Measurements from ENCODE around the gene EEF1A2. TPM values are rescaled to one million over a fixed set of nuclear protein-coding genes. Genes with fewer than 3 reads are reported as not detected.

EEF1A2 gene
- 100 to 1,000 TPM in 5 of 9 donors, 10 to 100 TPM in 4; 59.5 to 407 (median 127) TPM for total RNA-seq
- 100 to 1,000 TPM in 2 of 3 donors, 10 to 100 TPM in 1; 76.8 to 159 (median 151) TPM for polyA plus RNA-seq
- long read RNA-seq, donor 1, transcript EEF1A2-201 (8 exons, 2,014 nt), result major isoform, 6 of 13 reads
- long read RNA-seq, donor 1, partial matches to known transcripts, result 6 of 13 reads
- long read RNA-seq, donor 1, other reads (novel, unspliced or antisense), result 0 of 13 reads
- long read RNA-seq, donor 2, transcript EEF1A2-201 (8 exons, 2,014 nt), result major isoform, 21 of 43 reads
- long read RNA-seq, donor 2, partial matches to known transcripts, result 21 of 43 reads
- long read RNA-seq, donor 2, other reads (novel, unspliced or antisense), result 0 of 43 reads
- long read RNA-seq, donor 3, transcript EEF1A2-201 (8 exons, 2,014 nt), result major isoform, 12 of 25 reads
- long read RNA-seq, donor 3, partial matches to known transcripts, result 13 of 25 reads
- long read RNA-seq, donor 3, other reads (novel, unspliced or antisense), result 0 of 25 reads
- long read RNA-seq, donor 4, result 0 reads
- long read RNA-seq, donor 5, transcript EEF1A2-201 (8 exons, 2,014 nt), result major isoform, 153 of 171 reads
- long read RNA-seq, donor 5, partial matches to known transcripts, result 14 of 171 reads
- long read RNA-seq, donor 5, other reads (novel, unspliced or antisense), result 4 of 171 reads
- long read RNA-seq, donor 6, result 0 reads
- long read RNA-seq, donor 7, transcript EEF1A2-201 (8 exons, 2,014 nt), result major isoform, 9 of 20 reads
- long read RNA-seq, donor 7, partial matches to known transcripts, result 11 of 20 reads
- long read RNA-seq, donor 7, other reads (novel, unspliced or antisense), result 0 of 20 reads
- long read RNA-seq, donor 8, transcript EEF1A2-201 (8 exons, 2,014 nt), result major isoform, 21 of 179 reads
- long read RNA-seq, donor 8, partial matches to known transcripts, result 157 of 179 reads
- long read RNA-seq, donor 8, other reads (novel, unspliced or antisense), result 0 of 179 reads
- long read RNA-seq, donor 9, transcript EEF1A2-201 (8 exons, 2,014 nt), result major isoform, 8 of 24 reads
- long read RNA-seq, donor 9, partial matches to known transcripts, result 16 of 24 reads
- long read RNA-seq, donor 9, other reads (novel, unspliced or antisense), result 0 of 24 reads
- long read RNA-seq, donor 10, transcript EEF1A2-201 (8 exons, 2,014 nt), result major isoform, 12 of 263 reads
- long read RNA-seq, donor 10, partial matches to known transcripts, result 250 of 263 reads
- long read RNA-seq, donor 10, other reads (novel, unspliced or antisense), result 0 of 263 reads

DNA sequence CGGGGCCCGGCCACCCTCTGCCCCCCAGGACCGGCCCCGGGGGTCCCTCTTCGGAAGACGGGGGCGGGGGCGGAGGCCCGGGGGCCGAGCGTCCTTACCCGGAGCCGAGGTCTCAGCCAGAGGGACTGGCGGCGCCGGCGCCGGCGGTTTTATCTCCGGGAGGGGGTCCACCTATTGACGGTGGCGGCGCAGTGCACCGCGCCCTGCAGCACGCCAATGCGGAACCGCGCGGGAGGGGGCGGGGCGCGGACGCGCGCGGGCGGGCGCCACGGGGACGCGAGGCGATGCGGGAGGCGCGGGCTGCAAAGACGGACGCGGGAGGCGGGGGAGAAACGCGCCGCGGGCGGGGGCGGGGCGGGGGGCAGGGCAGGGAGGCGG is at the start of gene EEF1A2:
Gene EEF1A2 (minus strand): TSS at position 124 of the 378 bp plus-strand sequence. CDS start 1,320 bp downstream, outside the sequence.
- intact Hi-C loops (cut with DNase I), result no loop called here
- H3K27me3 ChIP-seq, result no peaks in the 10 kb centered on the region

DNA sequence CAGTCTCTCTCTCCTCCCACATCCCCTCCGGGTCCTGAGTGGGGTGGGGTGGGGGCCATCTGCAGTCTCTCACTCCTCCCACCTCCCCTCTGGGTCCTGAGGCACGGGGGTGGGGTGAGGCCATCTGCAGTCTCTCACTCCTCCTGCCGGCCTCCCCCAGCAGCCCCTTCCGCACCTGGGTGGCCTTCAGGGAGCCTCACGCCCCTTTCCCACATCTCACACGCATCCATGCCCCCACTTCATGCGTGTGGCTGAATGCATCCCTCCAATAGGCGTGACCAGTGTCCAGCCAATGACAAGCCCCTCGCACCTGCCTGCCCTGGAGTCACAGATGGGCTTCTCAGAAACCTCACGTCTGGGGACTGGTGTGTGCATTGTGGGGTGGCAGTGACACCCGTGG is 49.7 kb upstream of the EEF1A2 start:
- WGBS, 4 donors, result 45 to 58% (median 52%) methylated on average over 7 to 11 of the region's 11 CpGs
- Histone ChIP-seq H3K4me1 (replicated peaks in 1 of 2) (no peaks in the 10 kb centered on the region), H3K36me3 (replicated peaks in 1 of 2) (no peaks in the 10 kb centered on the region), H3K27ac (no peak overlapping the region), H3K9me3 (replicated peaks in 1 of 3) (no peaks in the 10 kb centered on the region), H3K4me3 (no peak overlapping the region), H3K27me3 (peaks cover 10% of the 10 kb centered on the region)
- intact Hi-C loops (cut with DNase I), result no loop called here
- no peak for TF ChIP-seq POLR2A (IDR thresholded peaks at IDR 0.05)
- TF ChIP-seq, protein P1, sequence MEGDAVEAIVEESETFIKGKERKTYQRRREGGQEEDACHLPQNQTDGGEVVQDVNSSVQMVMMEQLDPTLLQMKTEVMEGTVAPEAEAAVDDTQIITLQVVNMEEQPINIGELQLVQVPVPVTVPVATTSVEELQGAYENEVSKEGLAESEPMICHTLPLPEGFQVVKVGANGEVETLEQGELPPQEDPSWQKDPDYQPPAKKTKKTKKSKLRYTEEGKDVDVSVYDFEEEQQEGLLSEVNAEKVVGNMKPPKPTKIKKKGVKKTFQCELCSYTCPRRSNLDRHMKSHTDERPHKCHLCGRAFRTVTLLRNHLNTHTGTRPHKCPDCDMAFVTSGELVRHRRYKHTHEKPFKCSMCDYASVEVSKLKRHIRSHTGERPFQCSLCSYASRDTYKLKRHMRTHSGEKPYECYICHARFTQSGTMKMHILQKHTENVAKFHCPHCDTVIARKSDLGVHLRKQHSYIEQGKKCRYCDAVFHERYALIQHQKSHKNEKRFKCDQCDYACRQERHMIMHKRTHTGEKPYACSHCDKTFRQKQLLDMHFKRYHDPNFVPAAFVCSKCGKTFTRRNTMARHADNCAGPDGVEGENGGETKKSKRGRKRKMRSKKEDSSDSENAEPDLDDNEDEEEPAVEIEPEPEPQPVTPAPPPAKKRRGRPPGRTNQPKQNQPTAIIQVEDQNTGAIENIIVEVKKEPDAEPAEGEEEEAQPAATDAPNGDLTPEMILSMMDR (IDR thresholded peaks at IDR 0.05), result no peak
- DNase-seq, result no peak

More for the DNA sequence above, at the start of gene EEF1A2:
- TF ChIP-seq POLR2A (IDR thresholded peaks at IDR 0.05), result peak in 1 of 2 donors; percentile 21
- TF ChIP-seq, protein P1 (IDR thresholded peaks at IDR 0.05), result peak in 2 of 6 experiments; percentile 11 to 42
- DNase-seq, result peak in 6 of 7 donors; percentile 29 to 76 (median 48)
- no peaks in the 10 kb centered on the region for H3K9me3 ChIP-seq (replicated peaks in 1 of 3)
- H3K4me3 ChIP-seq, result peak within 1 kb of the TSS in 2 of 4 donors; percentile 14 to 74
- peaks cover 8 to 16% of the 10 kb centered on the region in 2 donors for H3K4me1 ChIP-seq (replicated peaks in 1 of 2)
- H3K27ac ChIP-seq, result peak within 1 kb of the TSS in 2 of 5 donors; percentile 78 to 83
- 1% methylated on average over 49 to 51 of the region's 58 CpGs; no CpG with 5 or more reads in 2 of the 4 donors for WGBS, 4 donors
- no peaks in the 10 kb centered on the region for H3K36me3 ChIP-seq (replicated peaks in 1 of 2)

DNA sequence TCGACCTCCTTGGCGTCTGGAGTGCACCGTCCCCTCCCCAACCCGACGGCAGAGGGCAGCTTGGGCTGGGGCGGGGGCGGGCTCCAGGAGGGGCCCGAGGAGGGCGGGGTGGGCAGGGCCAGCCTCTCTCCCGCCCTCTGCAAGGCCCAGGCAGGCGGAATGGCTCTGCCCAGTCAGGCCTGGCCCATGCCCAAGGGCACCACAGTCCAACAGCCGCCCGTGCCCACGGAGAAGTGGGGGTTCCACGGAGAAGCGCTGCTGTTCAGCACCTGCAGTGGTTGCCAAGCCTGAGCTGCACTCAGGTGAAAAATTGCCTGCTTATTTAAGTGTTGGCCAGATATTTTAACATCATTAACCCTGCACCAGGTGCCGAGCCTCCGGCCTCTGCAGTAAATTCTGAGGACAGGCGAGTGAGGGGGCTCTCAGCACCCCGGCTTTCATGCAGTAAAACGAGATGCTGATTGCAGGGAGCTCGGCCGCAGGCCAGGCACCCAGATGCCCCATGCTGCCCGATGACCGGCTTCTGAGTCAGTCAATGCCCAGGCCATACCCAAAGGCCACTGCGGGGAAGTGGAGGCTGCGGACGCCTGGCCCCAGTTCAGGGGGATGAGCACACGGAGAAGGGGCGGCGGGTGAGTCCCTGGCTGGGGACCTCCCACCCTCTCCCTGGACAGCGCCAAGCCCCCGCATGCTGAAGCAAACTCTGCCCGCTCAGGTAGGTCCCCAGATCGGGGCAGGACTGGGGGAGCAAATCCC is 49.0 kb upstream of the EEF1A2 start, which contains the start of gene SRMS:
Gene SRMS (minus strand): TSS at position 25 of the 756 bp plus-strand sequence. CDS start 286 bp downstream, outside the sequence.
- peaks cover 10% of the 10 kb centered on the region for H3K27me3 ChIP-seq
- no peak within 1 kb of the TSS for H3K27ac ChIP-seq
- H3K36me3 ChIP-seq (replicated peaks in 1 of 2), result no peaks in the 10 kb centered on the region
- TF ChIP-seq POLR2A (IDR thresholded peaks at IDR 0.05), result no peak
- TF ChIP-seq, protein P1 (IDR thresholded peaks at IDR 0.05), result no peak
- H3K4me1 ChIP-seq (replicated peaks in 1 of 2), result no peaks in the 10 kb centered on the region
- WGBS, 4 donors, result 57 to 87% (median 63%) methylated on average over 5 to 35 of the region's 35 CpGs
- no peak for DNase-seq
- no peak within 1 kb of the TSS for H3K4me3 ChIP-seq
- H3K9me3 ChIP-seq (replicated peaks in 1 of 3), result no peaks in the 10 kb centered on the region
- intact Hi-C loops (cut with DNase I), result no loop called here
